Epithelial cell of proximal tubule (primary cell): ENCODE results near the gene GRPEL1. TPM values are rescaled to one million over a fixed set of nuclear protein-coding genes. Genes with fewer than 3 reads are reported as not detected.

Experiments used
- DNase-seq: peaks from one replicate; pipeline ENCODE4 v3.0.0-alpha.2; 2011; ENCODE audit warnings: low read depth
- H3K4me3 ChIP-seq: 2 replicates; pipeline ENCODE4 v1.5.1; 2011; ENCODE audit warnings: low read depth, mild to moderate bottlenecking, low read length
- CTCF ChIP-seq: conservative IDR thresholded peaks from 2 replicates; pipeline ENCODE4 v1.5.1; 2012; ENCODE audit warnings: low read depth, mild to moderate bottlenecking, low read length
- total RNA-seq: library from RNA; depleted of rRNA; stranded (reverse); fragments of >200 nt; gene quantifications from 2 replicates; pipeline ENCODE4 v1.2.3, GENCODE V29; 2015

GRPEL1 gene
- total RNA-seq, 1 donor from 2014 or later = 45.8 TPM

- no peak for DNase-seq
- H3K4me3 ChIP-seq = no peak overlapping the region
- no peak for TF ChIP-seq CTCF
Measured at GRCh38 chr4:7029921-7030320, 37.9 kb downstream of the GRPEL1 start.

GRCh38 chr4:7029212-7029611 is 38.7 kb downstream of the GRPEL1 start:
- no peak for TF ChIP-seq CTCF
- no peak overlapping the region for H3K4me3 ChIP-seq
- no peak for DNase-seq

- no peak overlapping the region for H3K4me3 ChIP-seq
- TF ChIP-seq CTCF = no peak
- no peak for DNase-seq
Measured at GRCh38 chr4:7027913-7028312, 40.0 kb downstream of the GRPEL1 start.

GRCh38 chr4:7027284-7027683 is 40.6 kb downstream of the GRPEL1 start:
- no peak for DNase-seq
- TF ChIP-seq CTCF = no peak
- H3K4me3 ChIP-seq = no peak overlapping the region

GRCh38 chr4:7026107-7026506 is 41.8 kb downstream of the GRPEL1 start:
- TF ChIP-seq CTCF = no peak
- no peak for DNase-seq
- H3K4me3 ChIP-seq = no peak overlapping the region

GRCh38 chr4:7025040-7025602 is 42.7 kb downstream of the GRPEL1 start:
- no peak for DNase-seq
- H3K4me3 ChIP-seq = no peak overlapping the region
- no peak for TF ChIP-seq CTCF

GRCh38 chr4:7024336-7024890 is 43.5 kb downstream of the GRPEL1 start:
- no peak overlapping the region for H3K4me3 ChIP-seq
- TF ChIP-seq CTCF = no peak
- DNase-seq = no peak
